Testis (tissue), 3 donors: Measurements from ENCODE around the gene UBE2L3. TPM values are rescaled to one million over a fixed set of nuclear protein-coding genes. Genes with fewer than 3 reads are reported as not detected.

Experiments
- DNase-seq: peaks from one replicate; pipeline ENCODE4 v3.0.0-alpha.2; 2019
- H3K27ac ChIP-seq, 2 donors: fragments of 200-600 bp; sonication (generic); one replicate each; pipeline ENCODE4 v1.5.1; 2019
- H3K27me3 ChIP-seq: fragments of 200-600 bp; sonication (generic); one replicate; pipeline ENCODE4 v1.5.1; 2019
- H3K36me3 ChIP-seq: fragments of 200-600 bp; sonication (generic); one replicate; pipeline ENCODE4 v1.5.1; 2017; ENCODE audit warnings: low read depth; ENCODE audit errors: missing control alignments
- H3K4me1 ChIP-seq: fragments of 200-600 bp; sonication (generic); one replicate; pipeline ENCODE4 v1.5.1; 2019
- H3K4me3 ChIP-seq, 2 donors: fragments of 200-600 bp; sonication (generic); one replicate each; pipeline ENCODE4 v1.5.1; 2017 to 2019
- H3K9me3 ChIP-seq: fragments of 200-600 bp; sonication (generic); one replicate; pipeline ENCODE4 v1.5.1; 2017
- CTCF ChIP-seq, 3 experiments: fragments of 450-650 bp in 2 of 3; fragments of 200-600 bp in 1 of 3; sonication (generic) in 1 of 3; IDR thresholded peaks; one replicate each; pipeline ENCODE4 v1.5.1; 2016 to 2019; ENCODE audit warnings: antibody characterized with exemption in 3 of 3, mild to moderate bottlenecking in 2 of 3, moderate library complexity in 1 of 3
- POLR2A ChIP-seq: fragments of 450-650 bp; IDR thresholded peaks from one replicate; pipeline ENCODE4 v1.6.1; 2017; ENCODE audit warnings: antibody characterized with exemption, mild to moderate bottlenecking, moderate library complexity
- WGBS, 2 donors: methylation state at CpG; one replicate each; pipeline ENCODE4 v1.1.5; 2018; 5-methylcytosine and 5-hydroxymethylcytosine counted together
- intact Hi-C: fragments of 100-400 bp; cut with DNase I; formaldehyde crosslinking; loops from one replicate; pipeline ENCODE4 v1.15.1; 2023; ENCODE audit warnings: low total_unique reads
- polyA plus RNA-seq: library from polyadenylated mRNA; stranded (reverse); fragments of 350-450 nt; fragmentation: Illumina TruSeq; extraction: RNeasy Lipid Tissue Mini Kit (QIAGEN cat#74804); gene quantifications from one replicate; pipeline ENCODE4 v1.2.3, GENCODE V29; 2014; ENCODE audit warnings: low read depth, low replicate concordance; ENCODE audit not compliant: insufficient read depth
- total RNA-seq, 2 donors: library from RNA; depleted of rRNA; stranded (reverse); fragments of >200 nt; gene quantifications; one replicate each; pipeline ENCODE4 v1.2.3, GENCODE V29; 2016

UBE2L3 gene
- total and polyA plus RNA-seq, 3 donors from 2014 or later: 61.4 to 66.8 (median 63.3) TPM

GRCh38 chr22:21631025-21631424 is 63.5 kb downstream of the UBE2L3 start:
- Histone ChIP-seq H3K4me1 (peaks cover 4% of the 10 kb centered on the region), H3K27me3 (no peaks in the 10 kb centered on the region), H3K9me3 (no peaks in the 10 kb centered on the region), H3K4me3 (no peak overlapping the region), H3K36me3 (no peaks in the 10 kb centered on the region), H3K27ac (no peak overlapping the region)
- no peak for DNase-seq
- intact Hi-C loops: no loop called here
- TF ChIP-seq CTCF (IDR thresholded peaks at IDR 0.05) (no peak), POLR2A (no peak)
- WGBS, 2 donors: 88 to 93% methylated on average over 4 of the region's 4 CpGs

GRCh38 chr22:21632237-21632895 is 64.9 kb downstream of the UBE2L3 start, which contains the start of gene CCDC116:
TSS of gene CCDC116 (plus strand) at chr22:21632760. CDS start at chr22:21633182, 422 bp downstream.
- Histone ChIP-seq H3K27ac (no peak within 1 kb of the TSS), H3K4me1 (peaks cover 4% of the 10 kb centered on the region), H3K9me3 (no peaks in the 10 kb centered on the region), H3K27me3 (no peaks in the 10 kb centered on the region), H3K4me3 (peak within 1 kb of the TSS; percentile 21 to 32), H3K36me3 (no peaks in the 10 kb centered on the region)
- WGBS, 2 donors: 59 to 72% methylated on average over 21 to 27 of the region's 27 CpGs
- no peak for TF ChIP-seq POLR2A
- TF ChIP-seq CTCF (IDR thresholded peaks at IDR 0.05): no peak
- intact Hi-C loops: no loop called here
- peak; percentile 84 for DNase-seq

- no peak overlapping the region for H3K27ac ChIP-seq
- no peaks in the 10 kb centered on the region for H3K9me3 ChIP-seq
- 55 to 86% methylated on average over 14 to 18 of the region's 18 CpGs for WGBS, 2 donors
- peaks cover 4% of the 10 kb centered on the region for H3K4me1 ChIP-seq
- H3K4me3 ChIP-seq: peak overlapping the region in 1 of 2 donors; percentile 32
- intact Hi-C loops: no loop called here
- no peaks in the 10 kb centered on the region for H3K27me3 ChIP-seq
- DNase-seq: no peak
- no peaks in the 10 kb centered on the region for H3K36me3 ChIP-seq
- TF ChIP-seq POLR2A (no peak), CTCF (IDR thresholded peaks at IDR 0.05) (no peak)
Measured at GRCh38 chr22:21632931-21633330, 65.4 kb downstream of the UBE2L3 start.

- Histone ChIP-seq H3K27me3 (no peaks in the 10 kb centered on the region), H3K36me3 (no peaks in the 10 kb centered on the region), H3K4me3 (no peak overlapping the region), H3K4me1 (peaks cover 4% of the 10 kb centered on the region), H3K27ac (no peak overlapping the region), H3K9me3 (no peaks in the 10 kb centered on the region)
- DNase-seq: no peak
- intact Hi-C loops: no loop called here
- TF ChIP-seq POLR2A (no peak), CTCF (IDR thresholded peaks at IDR 0.05) (no peak)
- WGBS, 2 donors: 83 to 89% methylated on average over 4 of the region's 4 CpGs
Measured at GRCh38 chr22:21633481-21633880, 66.0 kb downstream of the UBE2L3 start.

GRCh38 chr22:21634081-21634480 is 66.6 kb downstream of the UBE2L3 start:
- H3K36me3 ChIP-seq: no peaks in the 10 kb centered on the region
- intact Hi-C loops: no loop called here
- TF ChIP-seq CTCF (IDR thresholded peaks at IDR 0.05): no peak
- TF ChIP-seq POLR2A: no peak
- H3K27ac ChIP-seq: no peak overlapping the region
- no peak for DNase-seq
- no peaks in the 10 kb centered on the region for H3K4me1 ChIP-seq
- no peak overlapping the region for H3K4me3 ChIP-seq
- WGBS, 2 donors: 90 to 97% methylated on average over 10 to 16 of the region's 16 CpGs
- H3K9me3 ChIP-seq: no peaks in the 10 kb centered on the region
- no peaks in the 10 kb centered on the region for H3K27me3 ChIP-seq
